HEK293 (cell line): ENCODE measurements around the gene RPS6KA3.

ENCODE experiments used
- ATF2 ChIP-seq: fragments of 450-650 bp; formaldehyde crosslinking; IDR thresholded peaks from 2 replicates; pipeline ENCODE4 v1.5.1; 2016; ENCODE audit warnings: missing biosample characterization, missing genetic modification characterization, low read depth
- CTCF ChIP-seq: fragments of 450-650 bp; formaldehyde crosslinking; IDR thresholded peaks from 2 replicates; pipeline ENCODE4 v1.5.1; 2016; ENCODE audit warnings: missing biosample characterization, missing genetic modification characterization
- ZNF24 ChIP-seq: fragments of 450-650 bp; formaldehyde crosslinking; IDR thresholded peaks from 2 replicates; pipeline ENCODE4 v1.5.1; 2016; ENCODE audit warnings: missing biosample characterization, missing genetic modification characterization

GRCh38 chrX:20253232-20253543 is 13.5 kb downstream of the RPS6KA3 start:
- no peak for TF ChIP-seq CTCF (tag by site-specific recombination)
- TF ChIP-seq ATF2 (tag by site-specific recombination), result no peak
- TF ChIP-seq ZNF24 (tag by site-specific recombination), result no peak
